Panc1 (cell line): ENCODE measurements around the gene TMEM117. TPM values are rescaled to one million over a fixed set of nuclear protein-coding genes. Genes with fewer than 3 reads are reported as not detected.
"Not testable (repeated sequence)": the region's sequence is repeated elsewhere in the genome, so short reads cannot be mapped to it uniquely, and the experiment has no call there.

Source experiments
- ATAC-seq: fragments of 200-7000 bp; cut with Tn5 transposase; 2 replicates; pipeline ENCODE4 v1.9.1; 2020; ENCODE audit warnings: mild to moderate bottlenecking, moderate library complexity
- BruUV-seq: library from RNA; stranded (reverse); fragments of 400-500 nt; replicated peaks from 2 replicates; lab custom pipeline; 2021; lab: Mats Ljungman, UMichigan
- CTCF ChIA-PET: fragments of 300-600 bp; sonication (Branson Sonifier 250); formaldehyde crosslinking; loops from one replicate; lab custom pipeline; 2022; ENCODE audit warnings: antibody characterized with exemption; lab: Charles Lee
- POLR2A ChIA-PET: fragments of 300-600 bp; sonication (Branson Sonifier 250); formaldehyde crosslinking; loops from one replicate; lab custom pipeline; 2022; ENCODE audit warnings: antibody characterized with exemption; lab: Charles Lee
- DNase-seq: peaks from one replicate; pipeline ENCODE4 v3.0.0-alpha.2; 2010; ENCODE audit warnings: low read depth, low spot score
- H3K27ac ChIP-seq: 2 replicates; pipeline ENCODE4 v1.5.1; 2011; ENCODE audit warnings: mild to moderate bottlenecking, low read length, inconsistent platforms
- H3K27me3 ChIP-seq: fragments of 200-500 bp; sonication (Bioruptor generic); 2 replicates; pipeline ENCODE4 v1.6.0; 2014; ENCODE audit warnings: low read length, inconsistent platforms; ENCODE audit not compliant: control insufficient read depth, insufficient read depth
- H3K36me3 ChIP-seq: fragments of 200-500 bp; sonication (Bioruptor generic); 2 replicates; pipeline ENCODE4 v1.5.1; 2014; ENCODE audit warnings: inconsistent platforms, mild to moderate bottlenecking, low read length, moderate library complexity; ENCODE audit not compliant: control insufficient read depth, insufficient read depth
- H3K4me1 ChIP-seq: 2 replicates; pipeline ENCODE4 v1.5.1; 2011; ENCODE audit warnings: inconsistent platforms, mild to moderate bottlenecking, low read length, moderate library complexity; ENCODE audit not compliant: control insufficient read depth, insufficient read depth
- H3K4me3 ChIP-seq, 2 experiments: 2 replicates each; pipeline ENCODE4 v1.5.1; 2011 to 2012; ENCODE audit warnings: low read depth in 2 of 2, low read length in 2 of 2, mild to moderate bottlenecking in 2 of 2, inconsistent platforms in 1 of 2, moderate library complexity in 1 of 2
- H3K9me3 ChIP-seq: fragments of 200-500 bp; sonication (Bioruptor generic); 2 replicates; pipeline ENCODE4 v1.5.1; 2014; ENCODE audit warnings: low read depth, mild to moderate bottlenecking, inconsistent platforms, low read length, moderate library complexity; ENCODE audit not compliant: control insufficient read depth, insufficient read depth
- POLR2AphosphoS5 ChIP-seq: IDR thresholded peaks from 2 replicates; pipeline ENCODE4 v1.6.1; 2012; ENCODE audit warnings: mild to moderate bottlenecking, low read depth, low read length, moderate library complexity
- SIN3A ChIP-seq: IDR thresholded peaks from 2 replicates; pipeline ENCODE4 v1.6.1; 2012; ENCODE audit warnings: low read depth, mild to moderate bottlenecking, low read length, moderate library complexity, borderline replicate concordance; ENCODE audit not compliant: insufficient read depth
- TCF7L2 ChIP-seq: IDR thresholded peaks from 2 replicates; pipeline ENCODE4 v1.6.1; 2011; ENCODE audit warnings: mild to moderate bottlenecking, low read depth, low read length, inconsistent platforms
- in situ Hi-C: cut with HindIII; loops from 2 replicates; pipeline ENCODE4 v1.10.0; 2016; ENCODE audit warnings: low sequenced_read_pairs, low pct_unique_long_range_greater_than_20kb
- intact Hi-C: fragments of 100-400 bp; cut with micrococcal nuclease; formaldehyde crosslinking; loops from one replicate; pipeline ENCODE4 v1.10.0; 2022; ENCODE audit not compliant: unreplicated experiment
- total RNA-seq: library from RNA; stranded (reverse); gene quantifications from one replicate; pipeline ENCODE4 v1.2.1, GENCODE V29; 2021; ENCODE audit not compliant: unreplicated experiment
- TF ChIP-seq, protein P1 (sequence below), 2 experiments: IDR thresholded peaks; 2 replicates each; pipeline ENCODE4 v1.6.1; 2011 to 2012; ENCODE audit warnings: low read depth in 2 of 2, control low read depth in 1 of 2, low read length in 1 of 2, mild to moderate bottlenecking in 1 of 2, moderate library complexity in 1 of 2; ENCODE audit not compliant: insufficient read depth in 1 of 2
- TF ChIP-seq, protein P2 (sequence below): fragments of 450-650 bp; IDR thresholded peaks from 2 replicates; pipeline ENCODE4 v1.5.1; 2017; ENCODE audit warnings: mild to moderate bottlenecking

TMEM117 gene
- total RNA-seq, 1 experiment from 2014 or later, result 5.5 TPM

DNA sequence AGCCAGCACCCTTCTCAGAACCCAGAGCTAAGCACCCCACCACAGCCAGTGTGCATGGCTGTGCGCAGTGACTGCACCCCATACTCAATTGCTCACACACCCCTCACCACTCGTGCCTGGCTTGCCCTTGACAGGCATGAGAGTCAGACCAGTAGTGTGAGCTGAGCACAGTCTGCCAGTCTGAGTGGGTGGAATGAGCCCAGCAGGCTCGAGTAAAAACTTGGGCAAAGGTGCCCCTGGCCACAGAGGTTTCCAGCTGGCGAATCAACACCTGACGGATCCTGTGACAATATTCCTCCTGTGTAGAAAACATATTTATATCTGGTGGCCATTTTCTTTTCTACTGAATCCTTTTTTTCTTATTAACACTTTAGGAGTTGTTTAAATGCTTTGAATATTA, 202.5 kb downstream of the TMEM117 start:
- intact Hi-C loops (no loop called here), in situ Hi-C loops (no loop called here)
- TF ChIP-seq SIN3A (no peak), POLR2AphosphoS5 (no peak), TCF7L2 (no peak)
- TF ChIP-seq, protein P1, sequence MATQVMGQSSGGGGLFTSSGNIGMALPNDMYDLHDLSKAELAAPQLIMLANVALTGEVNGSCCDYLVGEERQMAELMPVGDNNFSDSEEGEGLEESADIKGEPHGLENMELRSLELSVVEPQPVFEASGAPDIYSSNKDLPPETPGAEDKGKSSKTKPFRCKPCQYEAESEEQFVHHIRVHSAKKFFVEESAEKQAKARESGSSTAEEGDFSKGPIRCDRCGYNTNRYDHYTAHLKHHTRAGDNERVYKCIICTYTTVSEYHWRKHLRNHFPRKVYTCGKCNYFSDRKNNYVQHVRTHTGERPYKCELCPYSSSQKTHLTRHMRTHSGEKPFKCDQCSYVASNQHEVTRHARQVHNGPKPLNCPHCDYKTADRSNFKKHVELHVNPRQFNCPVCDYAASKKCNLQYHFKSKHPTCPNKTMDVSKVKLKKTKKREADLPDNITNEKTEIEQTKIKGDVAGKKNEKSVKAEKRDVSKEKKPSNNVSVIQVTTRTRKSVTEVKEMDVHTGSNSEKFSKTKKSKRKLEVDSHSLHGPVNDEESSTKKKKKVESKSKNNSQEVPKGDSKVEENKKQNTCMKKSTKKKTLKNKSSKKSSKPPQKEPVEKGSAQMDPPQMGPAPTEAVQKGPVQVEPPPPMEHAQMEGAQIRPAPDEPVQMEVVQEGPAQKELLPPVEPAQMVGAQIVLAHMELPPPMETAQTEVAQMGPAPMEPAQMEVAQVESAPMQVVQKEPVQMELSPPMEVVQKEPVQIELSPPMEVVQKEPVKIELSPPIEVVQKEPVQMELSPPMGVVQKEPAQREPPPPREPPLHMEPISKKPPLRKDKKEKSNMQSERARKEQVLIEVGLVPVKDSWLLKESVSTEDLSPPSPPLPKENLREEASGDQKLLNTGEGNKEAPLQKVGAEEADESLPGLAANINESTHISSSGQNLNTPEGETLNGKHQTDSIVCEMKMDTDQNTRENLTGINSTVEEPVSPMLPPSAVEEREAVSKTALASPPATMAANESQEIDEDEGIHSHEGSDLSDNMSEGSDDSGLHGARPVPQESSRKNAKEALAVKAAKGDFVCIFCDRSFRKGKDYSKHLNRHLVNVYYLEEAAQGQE (IDR thresholded peaks at IDR 0.05; ENCODE audit: insufficient read depth in 1 of 2, low read depth in 2 of 2, low read length in 1 of 2), result no peak
- TF ChIP-seq, protein P2, sequence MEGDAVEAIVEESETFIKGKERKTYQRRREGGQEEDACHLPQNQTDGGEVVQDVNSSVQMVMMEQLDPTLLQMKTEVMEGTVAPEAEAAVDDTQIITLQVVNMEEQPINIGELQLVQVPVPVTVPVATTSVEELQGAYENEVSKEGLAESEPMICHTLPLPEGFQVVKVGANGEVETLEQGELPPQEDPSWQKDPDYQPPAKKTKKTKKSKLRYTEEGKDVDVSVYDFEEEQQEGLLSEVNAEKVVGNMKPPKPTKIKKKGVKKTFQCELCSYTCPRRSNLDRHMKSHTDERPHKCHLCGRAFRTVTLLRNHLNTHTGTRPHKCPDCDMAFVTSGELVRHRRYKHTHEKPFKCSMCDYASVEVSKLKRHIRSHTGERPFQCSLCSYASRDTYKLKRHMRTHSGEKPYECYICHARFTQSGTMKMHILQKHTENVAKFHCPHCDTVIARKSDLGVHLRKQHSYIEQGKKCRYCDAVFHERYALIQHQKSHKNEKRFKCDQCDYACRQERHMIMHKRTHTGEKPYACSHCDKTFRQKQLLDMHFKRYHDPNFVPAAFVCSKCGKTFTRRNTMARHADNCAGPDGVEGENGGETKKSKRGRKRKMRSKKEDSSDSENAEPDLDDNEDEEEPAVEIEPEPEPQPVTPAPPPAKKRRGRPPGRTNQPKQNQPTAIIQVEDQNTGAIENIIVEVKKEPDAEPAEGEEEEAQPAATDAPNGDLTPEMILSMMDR, result no peak
- no peak overlapping the region for H3K4me3 ChIP-seq
- no peaks in the 10 kb centered on the region for H3K27me3 ChIP-seq
- POLR2A ChIA-PET, result no interaction called here
- no peaks in the 10 kb centered on the region for H3K9me3 ChIP-seq
- H3K27ac ChIP-seq, result no peak overlapping the region
- no TSS peak for BruUV-seq
- H3K4me1 ChIP-seq, result no peaks in the 10 kb centered on the region
- ATAC-seq (no peak), DNase-seq (no peak)
- CTCF ChIA-PET, result no interaction called here
- H3K36me3 ChIP-seq, result no peaks in the 10 kb centered on the region

DNA sequence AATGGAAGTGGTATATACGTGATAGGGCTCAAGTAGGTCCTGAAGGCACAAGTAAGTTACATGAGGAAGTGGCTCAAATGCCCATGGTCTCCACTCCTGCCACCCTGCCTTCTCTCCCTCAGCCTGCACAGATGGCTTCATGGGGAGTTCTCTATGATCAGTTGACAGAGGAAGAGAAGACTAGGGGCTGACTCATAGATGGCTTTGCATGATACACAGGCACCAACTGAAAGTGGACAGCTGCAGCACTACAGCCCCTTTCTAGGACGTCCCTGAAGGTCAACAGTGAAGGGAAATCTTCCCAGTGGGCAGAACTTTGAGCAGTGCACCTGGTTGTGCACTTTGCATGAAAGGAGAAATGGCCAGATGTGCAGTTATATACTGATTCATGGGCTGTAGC, 208.6 kb downstream of the TMEM117 start:
- CTCF ChIA-PET, H3K4me1 ChIP-seq, H3K4me3 ChIP-seq, DNase-seq, H3K27me3 ChIP-seq, H3K9me3 ChIP-seq, H3K36me3 ChIP-seq, BruUV-seq, POLR2A ChIA-PET, H3K27ac ChIP-seq, ATAC-seq, intact Hi-C loops, in situ Hi-C loops: not testable (repeated sequence)

DNA sequence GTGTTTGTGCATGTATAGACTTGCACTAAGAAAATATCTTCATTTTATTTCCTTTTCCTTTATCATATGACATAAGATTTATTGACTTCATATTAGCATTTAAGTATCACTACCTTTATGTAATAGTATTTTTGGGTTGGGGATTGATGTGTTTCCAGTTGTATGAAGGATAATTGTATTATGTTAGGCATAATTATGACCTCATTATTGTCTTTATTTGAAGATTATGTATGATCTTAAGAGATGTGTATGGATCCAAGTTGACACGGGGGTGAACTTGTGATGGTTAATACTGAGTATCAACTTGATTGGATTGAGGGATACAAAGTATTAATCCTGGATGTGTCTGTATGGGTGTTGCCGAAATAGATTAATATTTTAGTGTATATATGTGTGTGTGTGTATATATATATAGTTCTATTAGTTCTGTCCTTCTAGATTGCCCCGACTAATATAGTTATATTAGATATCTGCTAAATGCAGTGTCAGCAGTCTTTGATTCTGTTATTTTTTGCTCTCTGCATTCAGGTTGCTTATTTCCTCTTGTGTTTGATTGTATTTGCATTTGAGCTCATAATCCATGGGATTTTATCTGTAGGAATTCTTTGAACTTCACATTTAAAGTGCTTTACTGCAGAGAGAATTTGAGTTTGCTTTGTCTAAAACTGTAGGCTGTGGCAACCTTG, 211.0 kb downstream of the TMEM117 start:
- H3K4me3 ChIP-seq, result no peak overlapping the region
- in situ Hi-C loops (no loop called here), intact Hi-C loops (no loop called here)
- TF ChIP-seq, protein P1 (IDR thresholded peaks at IDR 0.05; ENCODE audit: insufficient read depth in 1 of 2, low read depth in 2 of 2, low read length in 1 of 2), result no peak
- TF ChIP-seq POLR2AphosphoS5 (no peak), TCF7L2 (no peak), SIN3A (no peak)
- TF ChIP-seq, protein P2, result no peak
- DNase-seq, result no peak
- H3K9me3 ChIP-seq, result no peaks in the 10 kb centered on the region
- POLR2A ChIA-PET, result no interaction called here
- H3K27me3 ChIP-seq, result no peaks in the 10 kb centered on the region
- no peaks in the 10 kb centered on the region for H3K36me3 ChIP-seq
- H3K4me1 ChIP-seq, result no peaks in the 10 kb centered on the region
- no peak for ATAC-seq
- no TSS peak for BruUV-seq
- CTCF ChIA-PET, result no interaction called here
- no peak overlapping the region for H3K27ac ChIP-seq
